ENCODE data around the gene MYO1H. TPM values are rescaled to one million over a fixed set of nuclear protein-coding genes. Genes with fewer than 3 reads are reported as not detected.

MYO1H gene
- total RNA-seq, 4 donors from 2014 or later, result not detected

DNA sequence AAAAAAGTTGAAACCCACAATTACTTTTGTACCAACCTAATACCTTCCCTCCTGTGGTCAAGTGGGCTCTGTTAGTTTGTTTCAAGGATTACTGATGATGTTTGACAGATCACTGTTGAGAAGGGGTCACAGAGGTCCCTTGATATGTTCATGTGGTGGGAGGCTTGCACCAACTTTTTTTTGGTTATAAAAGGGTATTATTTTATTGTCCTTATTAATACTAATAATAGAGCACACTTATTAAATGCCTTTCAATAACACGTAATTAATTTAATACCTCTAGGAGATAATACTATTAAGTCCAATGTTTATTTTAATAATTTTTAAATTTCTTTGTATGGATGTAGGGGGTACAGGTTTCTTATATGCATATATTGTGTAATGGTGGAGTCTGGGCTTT lies 134.2 kb downstream of the MYO1H start:
- Histone ChIP-seq H3K27ac (no peak overlapping the region), H3K27me3 (no peaks in the 10 kb centered on the region), H3K36me3 (no peaks in the 10 kb centered on the region), H3K9me3 (no peaks in the 10 kb centered on the region), H3K4me1 (peaks cover 0 to 11% of the 10 kb centered on the region in 2 donors), H3K4me3 (no peak overlapping the region)
- DNase-seq, result no peak
- intact Hi-C loops (cut with DNase I; ENCODE audit: low total_unique reads), result loop anchor here (10.0 kb wide), 1 partner anchor 57 kb away; no protein-coding TSS in a partner anchor
- TF ChIP-seq, protein P1, sequence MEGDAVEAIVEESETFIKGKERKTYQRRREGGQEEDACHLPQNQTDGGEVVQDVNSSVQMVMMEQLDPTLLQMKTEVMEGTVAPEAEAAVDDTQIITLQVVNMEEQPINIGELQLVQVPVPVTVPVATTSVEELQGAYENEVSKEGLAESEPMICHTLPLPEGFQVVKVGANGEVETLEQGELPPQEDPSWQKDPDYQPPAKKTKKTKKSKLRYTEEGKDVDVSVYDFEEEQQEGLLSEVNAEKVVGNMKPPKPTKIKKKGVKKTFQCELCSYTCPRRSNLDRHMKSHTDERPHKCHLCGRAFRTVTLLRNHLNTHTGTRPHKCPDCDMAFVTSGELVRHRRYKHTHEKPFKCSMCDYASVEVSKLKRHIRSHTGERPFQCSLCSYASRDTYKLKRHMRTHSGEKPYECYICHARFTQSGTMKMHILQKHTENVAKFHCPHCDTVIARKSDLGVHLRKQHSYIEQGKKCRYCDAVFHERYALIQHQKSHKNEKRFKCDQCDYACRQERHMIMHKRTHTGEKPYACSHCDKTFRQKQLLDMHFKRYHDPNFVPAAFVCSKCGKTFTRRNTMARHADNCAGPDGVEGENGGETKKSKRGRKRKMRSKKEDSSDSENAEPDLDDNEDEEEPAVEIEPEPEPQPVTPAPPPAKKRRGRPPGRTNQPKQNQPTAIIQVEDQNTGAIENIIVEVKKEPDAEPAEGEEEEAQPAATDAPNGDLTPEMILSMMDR (IDR thresholded peaks at IDR 0.05), result no peak

- DNase-seq, result no peak
- Histone ChIP-seq H3K36me3 (no peaks in the 10 kb centered on the region), H3K27me3 (no peaks in the 10 kb centered on the region), H3K9me3 (no peaks in the 10 kb centered on the region), H3K4me3 (no peak overlapping the region), H3K27ac (no peak overlapping the region), H3K4me1 (peaks cover 0 to 11% of the 10 kb centered on the region in 2 donors)
- intact Hi-C loops (cut with DNase I; ENCODE audit: low total_unique reads), result loop anchor here (10.0 kb wide), 1 partner anchor 58 kb away; no protein-coding TSS in a partner anchor
- TF ChIP-seq, protein P1 (IDR thresholded peaks at IDR 0.05), result no peak
- no peak for TF ChIP-seq POLR2A (IDR thresholded peaks at IDR 0.05)
Observed at GRCh38 chr12:109482491-109482890, 134.8 kb downstream of the MYO1H start.

- no peak for TF ChIP-seq POLR2A (IDR thresholded peaks at IDR 0.05)
- TF ChIP-seq, protein P1 (IDR thresholded peaks at IDR 0.05), result no peak
- Histone ChIP-seq H3K36me3 (no peaks in the 10 kb centered on the region), H3K27me3 (no peaks in the 10 kb centered on the region)
Observed at GRCh38 chr12:109482894-109483293, 135.2 kb downstream of the MYO1H start.

DNA sequence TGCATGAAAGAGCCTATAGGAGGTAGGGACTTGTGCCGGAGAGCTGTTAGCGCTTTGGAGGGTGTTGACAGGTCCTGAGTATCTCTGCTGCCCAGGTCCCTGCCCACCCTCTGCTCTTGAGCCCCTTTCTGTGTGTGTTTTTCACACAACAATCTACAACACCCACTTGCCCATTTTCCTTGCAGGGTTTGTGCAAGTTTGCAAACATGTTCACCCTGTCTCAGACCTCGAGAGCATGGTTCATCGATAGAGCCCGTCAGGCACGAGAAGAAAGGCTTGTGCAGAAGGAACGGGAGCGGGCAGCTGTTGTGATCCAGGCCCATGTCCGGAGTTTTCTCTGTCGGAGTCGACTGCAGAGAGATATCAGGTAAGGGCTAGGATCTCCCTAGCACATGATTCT lies 135.6 kb downstream of the MYO1H start:
- H3K4me3 ChIP-seq, result no peak overlapping the region
- peaks cover 0 to 11% of the 10 kb centered on the region in 2 donors for H3K4me1 ChIP-seq
- intact Hi-C loops (cut with DNase I; ENCODE audit: low total_unique reads), result loop anchor here (10.0 kb wide), 1 partner anchor 59 kb away; no protein-coding TSS in a partner anchor
- TF ChIP-seq POLR2A (IDR thresholded peaks at IDR 0.05), result no peak
- TF ChIP-seq, protein P1 (IDR thresholded peaks at IDR 0.05), result no peak
- H3K27ac ChIP-seq, result no peak overlapping the region
- H3K36me3 ChIP-seq, result no peaks in the 10 kb centered on the region
- no peak for DNase-seq
- H3K9me3 ChIP-seq, result no peaks in the 10 kb centered on the region
- no peaks in the 10 kb centered on the region for H3K27me3 ChIP-seq

More at GRCh38 chr12:109482894-109483293, 135.2 kb downstream of the MYO1H start:
- H3K9me3 ChIP-seq, result no peaks in the 10 kb centered on the region
- intact Hi-C loops (cut with DNase I; ENCODE audit: low total_unique reads), result loop anchor here (10.0 kb wide), 1 partner anchor 58 kb away; no protein-coding TSS in a partner anchor
- no peak for DNase-seq
- no peak overlapping the region for H3K27ac ChIP-seq
- peaks cover 0 to 11% of the 10 kb centered on the region in 2 donors for H3K4me1 ChIP-seq
- no peak overlapping the region for H3K4me3 ChIP-seq

DNA sequence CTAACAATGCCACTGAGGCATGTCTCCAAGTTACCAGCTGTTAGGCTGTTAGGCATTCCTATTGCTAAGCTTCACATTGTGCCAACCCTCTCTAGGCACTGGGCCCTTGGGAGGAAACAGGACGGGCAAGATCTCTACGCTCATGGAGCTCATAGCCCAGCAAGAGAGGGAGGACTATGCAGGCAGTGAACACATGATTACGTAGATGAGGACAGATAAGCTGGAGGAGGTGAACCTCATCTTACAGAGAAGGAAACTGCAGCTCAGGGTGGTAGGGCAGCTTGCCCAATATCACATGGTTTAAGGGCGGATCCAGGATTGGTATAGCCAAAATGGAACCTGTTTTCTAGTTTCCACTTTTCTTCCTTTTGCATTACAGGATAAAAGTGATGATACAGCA lies 137.5 kb downstream of the MYO1H start:
- H3K4me3 ChIP-seq, result no peak overlapping the region
- no peak for TF ChIP-seq POLR2A (IDR thresholded peaks at IDR 0.05)
- intact Hi-C loops (cut with DNase I; ENCODE audit: low total_unique reads), result loop anchor here (10.0 kb wide), 1 partner anchor 60 kb away; no protein-coding TSS in a partner anchor
- DNase-seq, result no peak
- H3K9me3 ChIP-seq, result no peaks in the 10 kb centered on the region
- no peaks in the 10 kb centered on the region for H3K36me3 ChIP-seq
- H3K27me3 ChIP-seq, result no peaks in the 10 kb centered on the region
- no peak overlapping the region for H3K27ac ChIP-seq
- H3K4me1 ChIP-seq, result no peaks in the 10 kb centered on the region

Measured in uterus (tissue), 4 donors.